GM20431 (cell line): ENCODE results near the gene OR4S2.

Experiments
- in situ Hi-C: fragments of 300-500 bp; cut with MseI, MboI; formaldehyde crosslinking; loops from one replicate; pipeline ENCODE4 v1.15.0; 2020; ENCODE audit warnings: low sequenced_read_pairs; ENCODE audit not compliant: unreplicated experiment

Gene OR4S2, protein sequence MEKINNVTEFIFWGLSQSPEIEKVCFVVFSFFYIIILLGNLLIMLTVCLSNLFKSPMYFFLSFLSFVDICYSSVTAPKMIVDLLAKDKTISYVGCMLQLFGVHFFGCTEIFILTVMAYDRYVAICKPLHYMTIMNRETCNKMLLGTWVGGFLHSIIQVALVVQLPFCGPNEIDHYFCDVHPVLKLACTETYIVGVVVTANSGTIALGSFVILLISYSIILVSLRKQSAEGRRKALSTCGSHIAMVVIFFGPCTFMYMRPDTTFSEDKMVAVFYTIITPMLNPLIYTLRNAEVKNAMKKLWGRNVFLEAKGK

DNA sequence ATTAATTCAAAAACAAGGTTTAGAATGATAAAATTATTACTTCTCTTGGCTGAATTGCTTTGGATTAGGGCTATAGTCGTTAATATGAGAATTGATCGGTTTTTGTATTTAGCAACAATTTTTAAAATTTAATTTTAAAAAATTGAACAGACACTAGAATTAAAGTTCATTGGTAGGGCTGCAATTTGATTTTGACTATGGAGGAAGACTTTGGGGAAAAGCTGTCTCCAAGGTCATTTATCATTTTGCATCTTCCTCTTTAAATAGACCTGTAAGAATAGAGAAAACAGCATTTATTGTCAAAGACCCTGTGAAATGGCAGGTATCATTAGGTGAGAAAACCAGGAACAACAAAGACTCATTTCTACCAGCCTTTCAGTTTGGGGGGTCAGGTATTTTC is at the start of gene OR4S2:
Gene OR4S2 (plus strand): TSS at position 301 of the 400 bp plus-strand sequence. CDS start 2,577 bp downstream, outside the sequence.
- in situ Hi-C loops, result no loop called here

DNA sequence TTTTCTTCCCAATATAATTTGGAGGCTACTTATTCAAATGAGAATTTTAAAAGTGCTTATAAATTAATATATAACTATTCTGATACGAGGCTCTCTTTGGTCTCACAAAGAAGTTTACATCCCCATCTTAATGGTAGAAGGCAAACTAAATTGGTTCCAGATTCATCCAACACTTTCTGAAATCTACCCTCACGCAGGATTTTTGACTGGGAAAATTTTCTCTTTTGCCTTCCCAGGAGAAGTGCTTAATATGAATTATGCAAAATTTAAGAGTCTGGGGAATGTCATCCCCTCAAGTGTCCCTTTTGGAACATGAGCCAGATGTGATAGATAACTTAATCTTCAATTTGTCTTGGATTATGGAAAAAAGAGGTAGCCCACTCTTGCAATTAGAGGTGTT is 40.6 kb upstream of the OR4S2 start, which contains the start of gene OR4C11:
Gene OR4C11 (minus strand): TSS at position 101 of the 400 bp plus-strand sequence. CDS start 3,272 bp downstream, outside the sequence.
- in situ Hi-C loops, result no loop called here

DNA sequence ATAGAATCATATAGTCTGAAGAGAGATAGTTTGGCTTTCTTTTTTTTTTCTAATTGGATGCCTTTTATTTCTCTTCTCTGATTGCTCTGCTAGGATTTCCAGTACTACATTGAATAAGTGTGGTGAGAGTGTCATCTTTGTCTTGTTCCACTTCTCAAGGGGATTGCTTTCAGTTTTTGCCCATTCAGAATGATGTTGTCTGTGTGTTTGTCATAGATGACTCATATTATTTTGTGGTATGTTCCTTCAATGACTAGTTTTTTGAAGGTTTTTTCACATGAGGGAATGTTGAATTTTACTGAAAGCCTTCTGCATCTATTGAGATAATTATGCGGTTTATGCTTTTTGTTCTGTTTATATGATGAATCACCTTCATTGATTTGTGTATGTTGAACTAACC is 23.6 kb upstream of the OR4S2 start:
- in situ Hi-C loops, result no loop called here

DNA sequence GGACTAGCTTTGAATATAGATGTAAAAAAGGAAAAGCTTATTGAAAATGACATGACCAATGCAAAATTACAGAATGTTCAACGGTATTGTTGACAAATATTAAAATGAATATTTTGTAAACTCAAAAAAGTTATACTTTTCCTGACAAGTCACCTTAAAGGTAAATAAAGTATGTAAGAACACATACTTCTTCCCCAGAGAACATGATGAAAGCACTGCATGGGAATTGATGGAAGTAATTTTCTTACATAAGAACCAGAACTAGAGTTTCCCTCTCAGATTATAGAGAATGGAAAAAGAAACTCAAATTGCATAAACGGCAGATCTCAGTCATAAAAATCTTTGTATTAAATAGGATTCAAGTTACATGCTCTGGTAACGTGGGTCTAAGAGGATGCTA is 13.3 kb upstream of the OR4S2 start, which contains the start of gene OR4P4:
Gene OR4P4 (plus strand): TSS at position 301 of the 400 bp plus-strand sequence.
- in situ Hi-C loops, result no loop called here

DNA sequence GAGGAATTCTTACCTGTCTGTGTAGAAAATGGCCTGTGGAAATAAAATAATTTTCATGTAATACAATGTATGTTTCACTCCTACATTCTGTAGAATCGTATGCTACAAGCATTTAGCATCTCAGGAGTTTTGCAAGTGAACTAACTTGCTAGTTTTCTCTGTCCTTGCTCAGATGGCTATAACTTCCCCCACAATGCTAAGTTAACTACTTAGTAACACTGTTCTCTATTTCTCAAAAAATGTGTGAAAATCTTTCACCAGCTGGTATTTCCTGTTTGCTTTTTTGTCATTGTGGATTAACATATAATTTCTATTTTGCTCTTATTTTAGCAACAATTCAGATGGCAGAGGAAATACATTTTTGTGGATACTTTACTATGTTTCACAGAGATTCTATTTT is 4.4 kb downstream of the OR4S2 start:
- in situ Hi-C loops, result no loop called here

DNA sequence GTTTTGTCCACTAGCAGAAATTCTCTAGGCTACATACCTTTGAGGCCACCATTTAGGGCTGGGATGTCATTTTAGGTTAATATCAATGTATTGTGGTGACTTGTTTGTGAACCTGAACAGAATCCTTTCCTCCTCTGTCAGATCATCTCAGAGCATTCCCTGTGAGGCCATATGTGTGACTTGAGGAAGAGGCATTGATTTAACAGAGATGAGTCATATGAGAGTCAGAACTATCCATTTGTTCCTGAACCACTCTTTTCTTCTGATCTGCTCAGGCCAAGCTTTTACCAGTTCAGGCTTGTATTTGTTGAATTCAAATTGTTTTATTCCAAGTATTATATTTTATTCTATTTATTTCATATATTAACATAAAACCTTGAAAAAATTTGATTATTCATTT is 7.0 kb downstream of the OR4S2 start:
- in situ Hi-C loops, result no loop called here

DNA sequence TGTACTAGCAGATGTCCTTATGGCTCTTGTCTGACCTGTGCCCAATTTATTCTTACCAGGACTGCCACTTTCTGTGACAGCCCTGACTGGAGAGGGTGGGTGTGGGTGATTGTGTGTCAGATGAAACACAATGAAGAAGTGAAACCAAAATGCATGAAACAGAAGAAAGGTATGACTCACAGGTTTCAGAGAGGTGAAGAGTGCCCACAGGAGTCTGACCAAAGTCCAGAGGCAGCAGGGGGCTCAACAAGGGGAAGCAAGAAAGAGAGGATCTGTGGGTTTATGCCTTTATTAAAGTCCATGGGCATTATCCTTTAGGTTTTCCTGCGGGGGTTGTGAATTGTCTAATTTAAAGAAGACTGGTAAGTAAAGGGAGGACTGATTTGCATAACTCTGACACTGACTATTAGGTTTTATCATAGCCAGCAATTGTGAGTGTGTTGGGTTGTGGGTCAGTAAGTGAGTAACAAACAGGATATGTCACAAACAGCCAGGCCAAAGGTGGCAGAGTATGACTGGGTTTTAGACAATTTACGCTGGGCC is 10.0 kb downstream of the OR4S2 start:
- in situ Hi-C loops, result no loop called here

DNA sequence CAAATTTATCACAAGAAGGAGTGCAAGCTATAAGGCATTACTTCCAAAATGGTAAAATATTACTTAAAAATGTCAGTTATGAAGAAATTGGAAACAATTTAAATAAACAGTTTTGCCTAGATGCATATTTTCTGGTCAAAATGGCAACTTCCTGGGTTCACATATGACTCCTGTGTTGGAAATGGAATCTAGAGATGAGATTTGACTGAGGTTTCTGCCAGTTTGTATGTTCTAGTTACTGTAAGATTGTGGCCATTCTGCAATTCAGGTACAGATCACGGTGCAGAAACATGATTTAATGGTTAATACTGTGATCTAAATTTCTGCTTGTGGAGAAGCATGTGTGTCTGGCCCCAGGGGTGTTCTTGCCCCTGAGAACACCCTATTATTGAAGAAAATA is 10.5 kb downstream of the OR4S2 start:
- in situ Hi-C loops, result no loop called here

DNA sequence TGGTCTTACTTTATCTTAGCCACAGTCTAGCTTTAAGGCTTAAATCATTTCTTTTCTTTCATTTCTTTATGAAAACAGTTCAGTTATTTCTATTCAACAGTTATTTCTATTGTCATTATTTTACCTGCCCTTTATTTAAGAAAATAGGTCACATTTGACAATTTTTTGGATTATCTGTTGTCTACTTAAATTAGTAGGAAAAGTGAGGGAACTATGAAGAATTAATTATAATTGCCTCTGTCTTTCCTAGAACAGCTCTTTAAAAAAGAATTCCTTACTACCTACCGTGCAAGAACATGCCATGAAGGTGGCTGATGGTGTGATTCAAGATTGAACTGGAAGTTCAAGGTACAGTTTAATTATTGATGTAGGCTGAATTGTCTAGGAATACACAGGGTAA is 13.8 kb downstream of the OR4S2 start, which contains the start of gene OR4C6:
Gene OR4C6 (plus strand): TSS at position 301 of the 400 bp plus-strand sequence. CDS start 2,966 bp downstream, outside the sequence.
- in situ Hi-C loops, result no loop called here

DNA sequence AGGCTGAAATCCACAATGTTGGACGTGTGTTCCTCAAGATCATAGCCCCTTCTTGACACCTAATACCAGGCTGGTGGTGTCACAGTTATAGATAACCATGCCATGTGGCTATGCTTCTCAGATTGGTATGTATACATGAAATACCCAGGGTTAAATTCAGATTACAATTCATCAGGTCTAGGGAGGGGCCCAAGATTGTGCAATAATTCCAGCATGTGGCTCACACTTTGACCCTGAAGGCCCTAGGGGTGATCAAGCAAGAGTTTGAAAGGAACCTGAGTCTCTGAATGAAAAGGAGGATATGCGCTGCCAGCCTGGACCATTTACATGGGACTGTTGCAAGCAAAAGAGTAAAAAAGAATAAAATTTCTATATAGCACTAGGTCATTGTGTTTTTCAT is 21.2 kb downstream of the OR4S2 start:
- in situ Hi-C loops, result no loop called here

DNA sequence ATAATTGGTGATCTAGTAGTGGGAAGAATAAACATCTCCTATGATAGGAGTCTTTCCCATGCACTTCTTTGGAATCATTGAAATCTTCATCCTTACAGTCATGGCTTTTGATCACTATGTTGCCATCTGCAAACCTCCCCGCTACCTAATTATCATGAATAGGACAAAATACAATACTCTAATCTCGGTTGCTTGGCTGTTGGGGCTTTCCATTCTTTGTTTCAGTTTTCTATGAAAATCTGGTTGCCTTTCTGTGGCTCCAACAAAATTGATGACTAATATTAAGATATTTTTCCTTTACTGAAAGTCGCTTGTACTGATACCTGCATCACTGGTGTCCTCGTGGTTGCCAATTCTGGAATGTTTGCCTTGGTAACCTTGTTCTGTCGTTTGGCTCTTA is 25.7 kb downstream of the OR4S2 start:
- in situ Hi-C loops, result no loop called here

DNA sequence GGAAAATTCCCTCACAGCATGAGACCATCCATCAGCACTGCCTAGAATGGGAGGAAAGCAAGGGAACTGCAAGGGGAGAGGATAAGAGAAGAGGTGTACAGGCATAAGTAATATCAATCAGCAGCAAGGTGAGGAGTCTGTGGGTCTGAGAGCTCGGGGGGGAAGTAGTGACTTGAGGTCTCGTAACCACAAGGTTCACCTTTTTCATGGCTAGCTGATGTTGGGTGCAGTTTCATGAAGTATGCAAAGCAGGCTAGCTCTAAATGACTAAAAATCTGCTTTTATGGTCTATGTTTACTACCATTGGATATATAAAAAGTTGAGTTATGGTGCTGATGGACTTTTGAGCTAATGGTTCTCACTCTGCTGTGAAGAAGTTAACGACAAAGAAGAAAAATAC is 49.7 kb downstream of the OR4S2 start:
- in situ Hi-C loops, result no loop called here

DNA sequence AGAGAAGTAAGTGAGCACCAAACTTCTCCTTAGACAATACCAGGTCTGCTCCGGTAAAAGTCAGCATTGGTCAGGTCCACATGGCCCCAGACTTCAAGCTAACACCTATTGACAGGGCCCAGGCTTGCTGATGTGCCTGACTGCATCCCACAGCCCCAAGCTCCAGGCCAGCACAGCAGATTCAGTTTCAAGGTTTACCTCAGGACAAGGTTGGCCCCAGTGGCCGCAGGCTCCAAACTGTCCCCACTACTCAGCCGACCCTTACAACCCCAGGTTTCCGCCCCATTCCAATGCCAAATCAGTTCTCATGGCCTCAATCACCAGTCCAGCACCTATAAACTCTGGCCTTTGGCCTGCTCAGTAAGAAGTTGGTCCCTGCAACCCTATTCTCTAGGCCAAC is 53.3 kb downstream of the OR4S2 start:
- in situ Hi-C loops, result no loop called here
